Activated T-helper 2 cell treated with anti-CD3 and anti-CD28 coated beads, Interferon-gamma antibody, Interleukin-2, Interleukin-4, amounts not matched to agents 10 μg/mL and 5 μg/mL and 100 μg/mL, durations not matched to agents 14 hours and 24 hours and 36 hours (primary cell): ENCODE data around the gene GPR39. TPM values are rescaled to one million over a fixed set of nuclear protein-coding genes. Genes with fewer than 3 reads are reported as not detected.

ENCODE experiments used
- DNase-seq: peaks from one replicate; pipeline ENCODE4 v3.0.0; 2021; ENCODE audit warnings: low spot score
- H3K27ac Mint-ChIP-seq: one replicate; pipeline ENCODE4 v1.8.0; 2021; ENCODE audit warnings: mixed read lengths
- H3K27me3 Mint-ChIP-seq: one replicate; pipeline ENCODE4 v1.8.0; 2021; ENCODE audit warnings: low read depth, mixed read lengths
- H3K36me3 Mint-ChIP-seq: one replicate; pipeline ENCODE4 v1.8.0; 2021; ENCODE audit warnings: low read depth, mixed read lengths
- H3K4me1 Mint-ChIP-seq: one replicate; pipeline ENCODE4 v1.8.0; 2021; ENCODE audit warnings: low read depth, mixed read lengths
- H3K4me3 Mint-ChIP-seq: one replicate; pipeline ENCODE4 v1.8.0; 2021; ENCODE audit warnings: low read depth, mild to moderate bottlenecking, moderate library complexity, mixed read lengths
- H3K9me3 Mint-ChIP-seq: one replicate; pipeline ENCODE4 v1.8.0; 2021; ENCODE audit warnings: mixed read lengths
- intact Hi-C: fragments of 100-400 bp; cut with micrococcal nuclease; formaldehyde crosslinking; loops from one replicate; pipeline ENCODE4 v1.15.1; 2023
- total RNA-seq: library from RNA; stranded (reverse); gene quantifications from 2 replicates; pipeline ENCODE4 v1.2.3, GENCODE V29; 2022

Gene GPR39
- total RNA-seq, 1 donor from 2014 or later: not detected

- Mint-ChIP-seq H3K27me3 (no peaks in the 10 kb centered on the region), H3K4me1 (no peaks in the 10 kb centered on the region), H3K4me3 (no peak overlapping the region), H3K9me3 (no peaks in the 10 kb centered on the region), H3K36me3 (no peaks in the 10 kb centered on the region), H3K27ac (no peak overlapping the region)
- DNase-seq: no peak
- intact Hi-C loops: no loop called here
Measured at GRCh38 chr2:132611719-132612118, 195.1 kb downstream of the GPR39 start.

DNA sequence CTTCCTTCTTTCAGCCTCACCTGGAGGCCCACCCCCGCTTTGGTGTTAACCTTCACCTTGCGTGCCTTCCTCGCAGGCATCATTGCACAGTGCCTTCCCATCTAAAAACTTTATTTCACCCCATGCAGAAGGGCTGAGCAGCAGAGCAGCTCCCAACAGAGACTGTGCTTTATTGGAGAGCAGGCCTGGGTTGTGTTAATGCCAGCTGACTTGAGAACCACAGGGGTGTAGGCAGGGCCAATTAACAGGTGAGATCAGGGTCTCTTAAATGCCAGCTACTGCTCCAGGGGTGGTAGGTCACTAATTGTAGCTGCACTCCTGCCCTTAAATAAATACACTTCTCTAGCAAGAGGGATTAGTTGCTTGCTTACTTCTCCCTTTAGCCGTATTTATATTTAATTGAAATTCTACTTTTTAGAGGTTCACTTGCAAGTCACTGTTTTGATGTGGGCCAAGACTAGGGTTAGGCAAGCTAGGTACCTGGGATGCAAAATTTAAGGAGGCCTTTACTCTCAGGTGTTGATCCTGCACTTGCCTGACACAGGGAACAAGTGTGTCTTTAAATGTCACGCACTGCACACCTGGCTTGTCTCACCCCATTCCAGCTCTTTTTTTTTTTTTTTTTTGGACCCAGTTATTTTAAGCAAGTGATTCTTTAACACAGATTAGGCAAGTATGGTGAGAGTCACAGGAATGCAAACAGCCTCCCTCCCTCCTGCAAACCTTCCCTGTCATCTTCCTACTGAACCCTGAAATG lies 198.9 kb downstream of the GPR39 start:
- Mint-ChIP-seq H3K27ac (no peak overlapping the region), H3K27me3 (no peaks in the 10 kb centered on the region), H3K36me3 (no peaks in the 10 kb centered on the region), H3K4me1 (no peaks in the 10 kb centered on the region), H3K9me3 (no peaks in the 10 kb centered on the region), H3K4me3 (no peak overlapping the region)
- no peak for DNase-seq
- intact Hi-C loops: no loop called here

GRCh38 chr2:132617989-132618388 lies 201.4 kb downstream of the GPR39 start:
- intact Hi-C loops: no loop called here
- Mint-ChIP-seq H3K27me3 (no peaks in the 10 kb centered on the region), H3K27ac (no peak overlapping the region), H3K36me3 (no peaks in the 10 kb centered on the region), H3K9me3 (no peaks in the 10 kb centered on the region), H3K4me3 (no peak overlapping the region), H3K4me1 (no peaks in the 10 kb centered on the region)
- DNase-seq: no peak

DNA sequence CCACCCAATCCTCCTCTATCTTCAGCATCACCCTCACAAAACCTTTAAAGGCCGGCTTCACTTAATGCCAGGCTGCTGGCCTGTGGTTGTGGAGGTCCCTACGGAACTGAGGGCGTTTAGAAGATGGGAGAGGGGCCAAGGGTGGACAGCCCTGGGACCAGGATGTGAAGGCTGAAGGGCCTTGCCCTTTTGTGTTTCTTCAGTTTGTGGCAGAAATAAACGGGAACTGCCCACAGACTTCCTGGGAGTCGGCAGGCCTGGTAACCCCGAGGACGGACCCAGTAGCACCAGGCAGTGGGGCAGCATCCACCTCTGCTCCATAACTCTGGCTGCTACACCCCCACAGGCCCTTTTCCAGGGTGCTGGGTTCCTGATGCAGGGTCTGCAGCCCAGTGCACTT lies 202.1 kb downstream of the GPR39 start:
- intact Hi-C loops: no loop called here
- Mint-ChIP-seq H3K4me3 (no peak overlapping the region), H3K4me1 (no peaks in the 10 kb centered on the region), H3K9me3 (no peaks in the 10 kb centered on the region), H3K36me3 (no peaks in the 10 kb centered on the region), H3K27ac (no peak overlapping the region), H3K27me3 (no peaks in the 10 kb centered on the region)
- DNase-seq: no peak

- no peak overlapping the region for H3K27ac Mint-ChIP-seq
- no peak overlapping the region for H3K4me3 Mint-ChIP-seq
- DNase-seq: no peak
- H3K9me3 Mint-ChIP-seq: no peaks in the 10 kb centered on the region
- H3K27me3 Mint-ChIP-seq: no peaks in the 10 kb centered on the region
- no peaks in the 10 kb centered on the region for H3K4me1 Mint-ChIP-seq
- H3K36me3 Mint-ChIP-seq: no peaks in the 10 kb centered on the region
- intact Hi-C loops: no loop called here
Measured at GRCh38 chr2:132620115-132620514, 203.5 kb downstream of the GPR39 start.

DNA sequence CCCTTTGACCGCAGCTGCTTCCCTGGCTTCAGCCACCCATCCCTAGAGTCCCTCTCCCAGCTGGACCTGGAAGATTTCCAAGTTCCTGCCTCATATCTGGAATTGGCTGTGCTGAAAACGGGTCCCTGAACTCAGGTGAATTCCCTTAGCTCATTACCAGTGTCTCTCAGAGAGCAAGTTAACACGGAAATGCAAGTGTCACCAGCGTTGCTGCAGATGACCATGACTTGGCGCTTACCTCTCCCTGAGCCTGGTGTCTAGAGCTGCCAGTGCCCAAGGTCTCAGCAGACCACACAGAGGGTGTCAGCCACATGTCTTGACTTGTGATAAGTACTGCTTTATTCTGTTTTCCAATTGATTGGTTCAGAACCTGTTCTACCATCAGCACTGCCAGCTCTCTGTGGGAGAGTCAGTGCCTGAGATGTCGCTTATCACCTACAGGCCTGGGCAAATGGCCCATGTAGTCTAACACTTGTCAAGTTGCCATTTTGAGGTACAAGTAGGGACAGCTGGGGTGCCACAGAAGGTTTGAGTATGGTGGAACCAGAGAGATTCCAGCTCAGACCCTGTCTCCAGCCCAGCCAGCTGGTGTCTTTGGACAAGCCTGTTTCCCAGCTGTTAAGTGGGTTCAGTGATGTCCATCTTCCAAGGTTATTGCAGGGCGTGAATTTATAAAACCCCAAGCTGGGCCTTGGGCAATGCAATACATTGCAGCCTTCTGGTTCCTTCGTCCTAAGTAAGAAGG lies 204.7 kb downstream of the GPR39 start:
- Mint-ChIP-seq H3K4me1 (no peaks in the 10 kb centered on the region), H3K27ac (no peak overlapping the region), H3K36me3 (no peaks in the 10 kb centered on the region), H3K4me3 (no peak overlapping the region), H3K9me3 (no peaks in the 10 kb centered on the region), H3K27me3 (no peaks in the 10 kb centered on the region)
- DNase-seq: no peak
- intact Hi-C loops: no loop called here

GRCh38 chr2:132623096-132623839 lies 206.7 kb downstream of the GPR39 start:
- Mint-ChIP-seq H3K27me3 (no peaks in the 10 kb centered on the region), H3K36me3 (no peaks in the 10 kb centered on the region), H3K4me1 (no peaks in the 10 kb centered on the region), H3K9me3 (no peaks in the 10 kb centered on the region), H3K4me3 (no peak overlapping the region), H3K27ac (no peak overlapping the region)
- DNase-seq: no peak
- intact Hi-C loops: no loop called here

GRCh38 chr2:132627536-132627935 lies 210.9 kb downstream of the GPR39 start:
- no peaks in the 10 kb centered on the region for H3K36me3 Mint-ChIP-seq
- no peaks in the 10 kb centered on the region for H3K27me3 Mint-ChIP-seq
- DNase-seq: no peak
- no peaks in the 10 kb centered on the region for H3K4me1 Mint-ChIP-seq
- no peaks in the 10 kb centered on the region for H3K9me3 Mint-ChIP-seq
- no peak overlapping the region for H3K4me3 Mint-ChIP-seq
- no peak overlapping the region for H3K27ac Mint-ChIP-seq
- intact Hi-C loops: no loop called here

DNA sequence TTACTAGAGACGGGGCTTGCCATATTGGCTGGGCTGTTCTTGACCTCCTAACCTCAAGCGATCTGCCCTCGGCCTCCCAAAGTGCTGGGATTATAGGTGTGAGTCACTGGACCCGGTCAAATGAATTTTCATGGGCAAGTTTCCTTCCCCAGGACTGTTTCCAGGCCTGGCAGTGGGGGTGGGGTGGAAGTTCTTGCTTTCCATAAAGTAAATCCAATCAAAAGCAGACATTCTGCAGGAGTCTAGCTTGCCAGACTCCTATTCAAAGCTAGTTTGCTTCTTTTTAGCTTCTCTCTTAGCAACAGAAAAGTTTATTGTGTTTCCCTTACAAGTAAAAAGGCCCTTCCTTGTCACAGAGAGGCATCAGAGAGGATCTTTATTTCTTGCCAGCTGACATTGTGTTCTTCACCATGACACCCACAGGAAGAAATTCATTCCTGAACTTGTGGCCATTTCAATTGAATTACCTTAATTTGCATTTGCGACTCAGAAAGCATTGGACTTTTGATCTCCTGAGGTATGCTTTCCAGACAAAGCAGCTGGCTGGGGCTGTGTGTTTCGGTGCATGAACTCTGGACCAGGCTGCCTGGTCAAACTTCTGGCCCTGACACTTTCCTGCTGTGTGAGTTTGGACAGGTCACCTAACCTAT lies 215.5 kb downstream of the GPR39 start:
- no peak overlapping the region for H3K27ac Mint-ChIP-seq
- no peaks in the 10 kb centered on the region for H3K9me3 Mint-ChIP-seq
- no peak overlapping the region for H3K4me3 Mint-ChIP-seq
- DNase-seq: no peak
- no peaks in the 10 kb centered on the region for H3K27me3 Mint-ChIP-seq
- no peaks in the 10 kb centered on the region for H3K36me3 Mint-ChIP-seq
- H3K4me1 Mint-ChIP-seq: no peaks in the 10 kb centered on the region
- intact Hi-C loops: no loop called here

- intact Hi-C loops: no loop called here
- no peaks in the 10 kb centered on the region for H3K4me1 Mint-ChIP-seq
- H3K27ac Mint-ChIP-seq: no peak overlapping the region
- no peak for DNase-seq
- no peaks in the 10 kb centered on the region for H3K36me3 Mint-ChIP-seq
- no peaks in the 10 kb centered on the region for H3K9me3 Mint-ChIP-seq
- no peaks in the 10 kb centered on the region for H3K27me3 Mint-ChIP-seq
- H3K4me3 Mint-ChIP-seq: no peak overlapping the region
Measured at GRCh38 chr2:132633635-132634034, 217.0 kb downstream of the GPR39 start.

GRCh38 chr2:132636346-132636745 lies 219.7 kb downstream of the GPR39 start:
- H3K4me1 Mint-ChIP-seq: no peaks in the 10 kb centered on the region
- no peaks in the 10 kb centered on the region for H3K9me3 Mint-ChIP-seq
- no peak overlapping the region for H3K27ac Mint-ChIP-seq
- intact Hi-C loops: no loop called here
- H3K27me3 Mint-ChIP-seq: no peaks in the 10 kb centered on the region
- DNase-seq: no peak
- H3K4me3 Mint-ChIP-seq: no peak overlapping the region
- H3K36me3 Mint-ChIP-seq: no peaks in the 10 kb centered on the region

- H3K36me3 Mint-ChIP-seq: no peaks in the 10 kb centered on the region
- no peak overlapping the region for H3K4me3 Mint-ChIP-seq
- no peak for DNase-seq
- intact Hi-C loops: no loop called here
- no peaks in the 10 kb centered on the region for H3K9me3 Mint-ChIP-seq
- H3K27ac Mint-ChIP-seq: no peak overlapping the region
- no peaks in the 10 kb centered on the region for H3K4me1 Mint-ChIP-seq
- H3K27me3 Mint-ChIP-seq: no peaks in the 10 kb centered on the region
Measured at GRCh38 chr2:132638313-132639040, 221.9 kb downstream of the GPR39 start.
